Measurements from ENCODE around the gene NLRC5.

DNA sequence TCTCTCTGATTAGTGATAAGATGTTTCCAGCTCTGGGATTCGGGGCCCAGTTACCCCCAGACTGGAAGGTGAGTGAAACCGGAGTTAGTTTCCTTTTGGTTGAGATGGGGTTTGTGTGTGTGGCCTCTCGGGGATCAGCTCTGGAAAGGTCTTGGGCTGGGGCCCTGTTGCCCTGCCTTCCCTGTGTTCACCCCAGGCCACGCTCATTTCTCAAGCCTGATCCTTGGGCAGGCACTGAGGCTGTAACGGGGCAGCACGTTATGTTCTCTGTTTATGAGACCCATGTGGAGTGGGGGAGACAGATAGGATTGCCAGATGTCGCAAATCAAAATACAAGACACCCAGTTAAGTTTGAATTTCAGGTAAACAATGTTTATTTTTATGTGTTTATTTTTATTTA lies 138.5 kb downstream of the NLRC5 start:
- TF ChIP-seq EZH2phosphoT487 (IDR thresholded peaks at IDR 0.05; ENCODE audit: low read length), result no peak
- TF ChIP-seq, protein P1, sequence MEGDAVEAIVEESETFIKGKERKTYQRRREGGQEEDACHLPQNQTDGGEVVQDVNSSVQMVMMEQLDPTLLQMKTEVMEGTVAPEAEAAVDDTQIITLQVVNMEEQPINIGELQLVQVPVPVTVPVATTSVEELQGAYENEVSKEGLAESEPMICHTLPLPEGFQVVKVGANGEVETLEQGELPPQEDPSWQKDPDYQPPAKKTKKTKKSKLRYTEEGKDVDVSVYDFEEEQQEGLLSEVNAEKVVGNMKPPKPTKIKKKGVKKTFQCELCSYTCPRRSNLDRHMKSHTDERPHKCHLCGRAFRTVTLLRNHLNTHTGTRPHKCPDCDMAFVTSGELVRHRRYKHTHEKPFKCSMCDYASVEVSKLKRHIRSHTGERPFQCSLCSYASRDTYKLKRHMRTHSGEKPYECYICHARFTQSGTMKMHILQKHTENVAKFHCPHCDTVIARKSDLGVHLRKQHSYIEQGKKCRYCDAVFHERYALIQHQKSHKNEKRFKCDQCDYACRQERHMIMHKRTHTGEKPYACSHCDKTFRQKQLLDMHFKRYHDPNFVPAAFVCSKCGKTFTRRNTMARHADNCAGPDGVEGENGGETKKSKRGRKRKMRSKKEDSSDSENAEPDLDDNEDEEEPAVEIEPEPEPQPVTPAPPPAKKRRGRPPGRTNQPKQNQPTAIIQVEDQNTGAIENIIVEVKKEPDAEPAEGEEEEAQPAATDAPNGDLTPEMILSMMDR (IDR thresholded peaks at IDR 0.05; ENCODE audit: low read length), result no peak
